Upper lobe of left lung (tissue), 4 donors: ENCODE results near the gene FNDC3B.

Experiments used
- EP300 ChIP-seq, 4 donors: sonication (generic); formaldehyde crosslinking; IDR thresholded peaks; one replicate each; pipeline ENCODE4 v1.5.1; 2017; ENCODE audit warnings: antibody characterized with exemption in 4 of 4, control low read depth in 2 of 4
- TF ChIP-seq, protein P1 (sequence below), 6 experiments: fragments of 450-650 bp in 4 of 6; fragments of 200-600 bp in 2 of 6; sonication (generic) in 2 of 6; IDR thresholded peaks; one replicate each; pipeline ENCODE4 v1.5.1; 2016 to 2019; ENCODE audit warnings: antibody characterized with exemption in 6 of 6

DNA sequence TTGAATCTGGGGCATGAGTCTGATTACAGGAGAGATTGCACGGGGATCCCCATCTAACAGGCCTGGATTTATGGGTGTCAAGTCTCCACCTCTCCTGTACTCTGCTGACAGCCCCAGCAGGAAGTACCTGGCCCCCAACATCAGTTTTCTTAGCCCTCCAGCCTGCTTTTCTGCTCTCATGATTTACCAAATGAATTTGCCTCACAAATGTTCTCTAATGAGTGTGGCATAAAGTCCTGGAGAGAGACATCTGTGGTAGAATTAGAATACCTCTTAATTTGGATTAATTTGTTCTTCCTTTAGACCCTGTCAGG is 60.1 kb downstream of the FNDC3B start:
- TF ChIP-seq, protein P1, sequence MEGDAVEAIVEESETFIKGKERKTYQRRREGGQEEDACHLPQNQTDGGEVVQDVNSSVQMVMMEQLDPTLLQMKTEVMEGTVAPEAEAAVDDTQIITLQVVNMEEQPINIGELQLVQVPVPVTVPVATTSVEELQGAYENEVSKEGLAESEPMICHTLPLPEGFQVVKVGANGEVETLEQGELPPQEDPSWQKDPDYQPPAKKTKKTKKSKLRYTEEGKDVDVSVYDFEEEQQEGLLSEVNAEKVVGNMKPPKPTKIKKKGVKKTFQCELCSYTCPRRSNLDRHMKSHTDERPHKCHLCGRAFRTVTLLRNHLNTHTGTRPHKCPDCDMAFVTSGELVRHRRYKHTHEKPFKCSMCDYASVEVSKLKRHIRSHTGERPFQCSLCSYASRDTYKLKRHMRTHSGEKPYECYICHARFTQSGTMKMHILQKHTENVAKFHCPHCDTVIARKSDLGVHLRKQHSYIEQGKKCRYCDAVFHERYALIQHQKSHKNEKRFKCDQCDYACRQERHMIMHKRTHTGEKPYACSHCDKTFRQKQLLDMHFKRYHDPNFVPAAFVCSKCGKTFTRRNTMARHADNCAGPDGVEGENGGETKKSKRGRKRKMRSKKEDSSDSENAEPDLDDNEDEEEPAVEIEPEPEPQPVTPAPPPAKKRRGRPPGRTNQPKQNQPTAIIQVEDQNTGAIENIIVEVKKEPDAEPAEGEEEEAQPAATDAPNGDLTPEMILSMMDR (IDR thresholded peaks at IDR 0.05): no peak
- TF ChIP-seq EP300 (IDR thresholded peaks at IDR 0.05): no peak
